ENCODE measurements around the gene SCYL2.

SCYL2 gene

DNA sequence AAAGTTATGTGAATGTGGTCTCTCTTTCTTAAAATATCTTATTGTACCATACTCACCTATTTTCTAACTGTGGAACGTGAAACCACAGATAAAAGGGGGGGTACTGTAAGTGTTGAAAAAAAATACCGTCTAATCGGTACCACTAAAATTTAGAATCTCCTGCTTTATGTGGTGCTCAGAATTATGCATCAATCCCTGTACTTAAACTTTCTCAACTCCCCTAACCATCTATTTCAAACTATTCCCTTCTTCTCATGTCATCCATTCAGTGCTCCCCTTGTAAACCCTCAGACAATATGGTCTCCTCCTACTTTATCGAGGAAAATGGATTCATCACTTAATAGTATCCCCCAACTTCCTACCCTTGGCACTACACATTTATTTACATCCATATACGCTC is 23.8 kb upstream of the SCYL2 start:
- TF ChIP-seq, protein P1, sequence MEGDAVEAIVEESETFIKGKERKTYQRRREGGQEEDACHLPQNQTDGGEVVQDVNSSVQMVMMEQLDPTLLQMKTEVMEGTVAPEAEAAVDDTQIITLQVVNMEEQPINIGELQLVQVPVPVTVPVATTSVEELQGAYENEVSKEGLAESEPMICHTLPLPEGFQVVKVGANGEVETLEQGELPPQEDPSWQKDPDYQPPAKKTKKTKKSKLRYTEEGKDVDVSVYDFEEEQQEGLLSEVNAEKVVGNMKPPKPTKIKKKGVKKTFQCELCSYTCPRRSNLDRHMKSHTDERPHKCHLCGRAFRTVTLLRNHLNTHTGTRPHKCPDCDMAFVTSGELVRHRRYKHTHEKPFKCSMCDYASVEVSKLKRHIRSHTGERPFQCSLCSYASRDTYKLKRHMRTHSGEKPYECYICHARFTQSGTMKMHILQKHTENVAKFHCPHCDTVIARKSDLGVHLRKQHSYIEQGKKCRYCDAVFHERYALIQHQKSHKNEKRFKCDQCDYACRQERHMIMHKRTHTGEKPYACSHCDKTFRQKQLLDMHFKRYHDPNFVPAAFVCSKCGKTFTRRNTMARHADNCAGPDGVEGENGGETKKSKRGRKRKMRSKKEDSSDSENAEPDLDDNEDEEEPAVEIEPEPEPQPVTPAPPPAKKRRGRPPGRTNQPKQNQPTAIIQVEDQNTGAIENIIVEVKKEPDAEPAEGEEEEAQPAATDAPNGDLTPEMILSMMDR (IDR thresholded peaks at IDR 0.05; ENCODE audit: insufficient read depth, low read length, missing control alignments): no peak
- DNase-seq (ENCODE audit: low read depth, low spot score): no peak
- no peak overlapping the region for H3K4me3 ChIP-seq (ENCODE audit: low read depth, low read length)
- POLR2A ChIA-PET: no interaction called here
- CTCF ChIA-PET: interaction anchor here (0.7 kb wide), 1 partner anchor 8 kb away, joined by 4 read pairs; no protein-coding TSS in a partner anchor

DNA sequence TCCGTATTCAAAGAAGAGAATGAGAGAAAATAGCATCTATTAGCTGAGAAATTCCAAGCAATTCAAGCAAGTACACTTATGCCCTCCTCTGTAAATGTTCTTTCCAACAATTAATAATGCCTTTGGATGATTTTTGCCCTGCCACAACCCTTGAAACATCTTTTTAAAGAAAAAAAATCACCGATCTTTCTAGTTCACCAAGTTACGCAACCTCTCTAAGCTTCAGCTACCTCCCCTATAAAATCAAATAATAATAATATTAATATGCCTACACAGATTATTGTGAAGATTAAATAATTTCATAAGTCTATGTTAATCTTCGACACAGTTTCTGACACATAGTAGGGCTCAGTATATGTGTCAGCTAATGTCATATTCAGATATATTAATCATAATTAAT is 19.2 kb upstream of the SCYL2 start:
- TF ChIP-seq, protein P1 (IDR thresholded peaks at IDR 0.05; ENCODE audit: insufficient read depth, low read length, missing control alignments): no peak
- no peak for DNase-seq (ENCODE audit: low read depth, low spot score)
- ChIA-PET POLR2A (no interaction called here), CTCF (interaction anchor here (4.0 kb wide), 1 partner anchor 13 kb away, joined by 30 read pairs; no protein-coding TSS in a partner anchor)
- H3K4me3 ChIP-seq (ENCODE audit: low read depth, low read length): no peak overlapping the region

DNA sequence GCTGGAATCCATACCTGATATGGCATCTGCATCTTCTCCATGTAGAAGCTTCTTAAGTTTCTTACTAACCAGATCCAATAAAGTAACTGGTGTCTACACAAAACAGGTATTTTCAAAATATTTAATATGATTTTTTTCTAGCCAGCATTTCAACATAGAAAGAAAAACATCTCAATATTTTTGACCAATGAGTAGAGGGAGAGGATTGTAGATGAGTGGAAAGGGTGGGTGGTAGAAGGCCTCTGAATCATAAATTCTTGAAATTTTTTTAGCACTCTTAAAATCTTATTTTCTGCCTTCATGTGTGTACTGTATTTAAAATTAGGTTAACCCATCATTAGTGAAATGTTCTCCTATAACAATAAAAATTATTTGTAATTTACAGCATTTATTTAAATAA is 18.1 kb upstream of the SCYL2 start:
- ChIA-PET CTCF (interaction anchor here (0.9 to 1.1 kb wide), 2 partner anchors 14 to 31 kb away, joined by 3 to 4 read pairs; no protein-coding TSS in a partner anchor), POLR2A (no interaction called here)
- no peak overlapping the region for H3K4me3 ChIP-seq (ENCODE audit: low read depth, low read length)
- TF ChIP-seq, protein P1 (IDR thresholded peaks at IDR 0.05; ENCODE audit: insufficient read depth, low read length, missing control alignments): no peak
- DNase-seq (ENCODE audit: low read depth, low spot score): no peak

DNA sequence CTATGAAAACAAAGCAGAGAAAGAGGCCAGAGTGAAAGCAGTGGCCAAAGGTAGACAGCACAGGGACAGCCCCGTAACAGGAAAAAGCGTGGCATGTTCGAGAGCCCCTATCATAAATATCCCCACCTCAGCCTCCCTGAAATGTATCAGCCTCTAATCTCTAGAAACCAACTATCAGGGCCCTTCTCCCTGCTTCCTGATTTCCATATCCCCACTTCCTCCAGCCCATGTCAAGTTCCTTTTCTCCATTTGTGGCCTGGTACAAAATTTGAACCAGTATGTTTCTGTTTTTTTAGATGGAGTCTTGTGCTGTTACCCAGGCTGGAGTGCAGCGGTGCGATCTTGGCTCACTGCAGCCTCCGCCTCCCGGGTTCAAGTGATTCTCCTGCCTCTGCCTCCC is 17.0 kb upstream of the SCYL2 start:
- no peak for DNase-seq (ENCODE audit: low read depth, low spot score)
- TF ChIP-seq, protein P1 (IDR thresholded peaks at IDR 0.05; ENCODE audit: insufficient read depth, low read length, missing control alignments): no peak
- H3K4me3 ChIP-seq (ENCODE audit: low read depth, low read length): no peak overlapping the region
- CTCF ChIA-PET: no interaction called here
- POLR2A ChIA-PET: no interaction called here

DNA sequence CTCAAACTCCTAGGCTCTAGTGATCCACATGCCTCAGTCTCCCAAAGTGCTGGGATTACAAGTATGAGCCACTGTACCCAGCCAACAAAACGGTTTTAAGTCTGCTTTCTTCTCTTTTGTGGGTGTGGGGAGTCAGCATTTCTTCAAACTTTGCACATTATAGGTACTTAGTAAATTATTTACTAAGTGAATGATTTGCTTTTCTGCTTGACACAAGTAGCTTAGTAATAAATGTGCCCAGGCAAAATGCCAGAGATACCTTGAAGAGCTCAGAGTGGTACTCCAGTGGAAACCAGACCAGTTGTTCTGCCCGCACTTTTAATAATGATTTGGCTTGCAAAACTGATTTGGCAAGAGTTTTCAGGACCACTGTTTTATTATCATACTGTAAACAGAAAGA is 15.1 kb upstream of the SCYL2 start:
- no peak overlapping the region for H3K4me3 ChIP-seq (ENCODE audit: low read depth, low read length)
- TF ChIP-seq, protein P1 (IDR thresholded peaks at IDR 0.05; ENCODE audit: insufficient read depth, low read length, missing control alignments): no peak
- ChIA-PET CTCF (no interaction called here), POLR2A (no interaction called here)
- no peak for DNase-seq (ENCODE audit: low read depth, low spot score)

DNA sequence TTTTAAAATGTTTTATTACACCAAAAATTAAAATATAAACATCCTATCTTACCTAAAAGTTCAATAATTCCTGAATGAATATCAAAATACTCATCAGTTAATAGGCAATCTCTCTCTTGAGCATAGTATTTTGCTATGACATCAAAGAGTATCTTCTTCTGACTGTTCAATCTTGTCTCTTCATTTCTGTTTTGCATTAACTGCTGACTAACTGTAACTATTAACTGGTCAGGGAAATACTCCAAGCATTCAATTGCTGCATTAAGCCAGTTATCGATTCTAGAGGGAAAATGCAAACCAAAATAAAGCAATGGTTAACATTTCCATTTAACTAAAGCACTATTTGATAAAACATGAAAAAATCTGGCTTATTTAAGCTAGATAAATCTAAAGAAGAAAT is 13.5 kb upstream of the SCYL2 start:
- H3K4me3 ChIP-seq (ENCODE audit: low read depth, low read length): no peak overlapping the region
- CTCF ChIA-PET: no interaction called here
- DNase-seq (ENCODE audit: low read depth, low spot score): no peak
- TF ChIP-seq, protein P1 (IDR thresholded peaks at IDR 0.05; ENCODE audit: insufficient read depth, low read length, missing control alignments): no peak
- POLR2A ChIA-PET: no interaction called here

Data from AG04449 (cell line).